HCT116 (cell line): ENCODE data around the gene LRP1B. TPM values are rescaled to one million over a fixed set of nuclear protein-coding genes. Genes with fewer than 3 reads are reported as not detected.

Experiments
- ATAC-seq: fragments of 200-7000 bp; cut with Tn5 transposase; 2 replicates; pipeline ENCODE4 v1.9.1; 2020; ENCODE audit warnings: mild to moderate bottlenecking, moderate library complexity
- BruUV-seq: library from RNA; stranded (reverse); fragments of 400-500 nt; replicated peaks from 2 replicates; lab custom pipeline; 2021; lab: Mats Ljungman, UMichigan
- CTCF ChIA-PET: fragments of 300-600 bp; sonication (Branson Sonifier 250); formaldehyde crosslinking; loops from one replicate; lab custom pipeline; 2021; ENCODE audit warnings: antibody characterized with exemption; lab: Charles Lee
- POLR2A ChIA-PET: fragments of 300-600, 350-600 bp; sonication (Branson Sonifier 250); formaldehyde crosslinking; loops from one replicate; lab custom pipeline; 2021; ENCODE audit warnings: antibody characterized with exemption; lab: Charles Lee
- RAD21 ChIA-PET, 2 experiments: fragments of 300-600 bp; sonication (Branson Sonifier 250); formaldehyde crosslinking; loops; one replicate each; lab custom pipeline; 2023; ENCODE audit warnings: low total read pairs in 2 of 2; ENCODE audit not compliant: uncharacterized antibody in 2 of 2, unreplicated experiment in 2 of 2, low non-redundant PET in 1 of 2; lab: Charles Lee
- DNase-seq: peaks from one replicate; pipeline ENCODE4 v3.0.0-alpha.2; 2010; ENCODE audit warnings: low read depth, low spot score
- H2AFZ ChIP-seq: fragments of 200-600 bp; shearing (Covaris generic), sonication (generic); 2 replicates; pipeline ENCODE4 v1.6.1; 2017; ENCODE audit warnings: low read depth, mixed run types, mixed read lengths, antibody characterized with exemption, low read length; ENCODE audit not compliant: poor library complexity, severe bottlenecking
- H3K27ac ChIP-seq: 2 replicates; pipeline ENCODE4 v1.5.1; 2012; ENCODE audit warnings: low read depth, low read length
- H3K27me3 ChIP-seq: fragments of 200-600 bp; sonication (generic); 2 replicates; pipeline ENCODE4 v1.6.1; 2016; ENCODE audit warnings: mixed run types, low read length, mixed read lengths; ENCODE audit not compliant: insufficient read depth
- H3K36me3 ChIP-seq, 2 experiments: fragments of 200-500 bp in 1 of 2; fragments of 200-600 bp in 1 of 2; sonication (Bioruptor generic) in 1 of 2; sonication (generic) in 1 of 2; 2 replicates each; pipeline versions ENCODE4 v1.5.1 to v1.6.1; 2014 to 2016; ENCODE audit warnings: low read length in 2 of 2, inconsistent platforms in 1 of 2, mixed read lengths in 1 of 2, mixed run types in 1 of 2; ENCODE audit not compliant: insufficient read depth in 2 of 2, control insufficient read depth in 1 of 2
- H3K4me1 ChIP-seq, 2 experiments: fragments of 200-600 bp in 1 of 2; sonication (generic) in 1 of 2; 2 replicates each; pipeline versions ENCODE4 v1.5.1 to v1.6.1; 2012 to 2017; ENCODE audit warnings: low read length in 2 of 2, inconsistent platforms in 1 of 2, mild to moderate bottlenecking in 1 of 2, mixed read lengths in 1 of 2, mixed run types in 1 of 2, moderate library complexity in 1 of 2; ENCODE audit not compliant: insufficient read depth in 2 of 2, control insufficient read depth in 1 of 2
- H3K4me2 ChIP-seq: fragments of 200-600 bp; sonication (generic); 2 replicates; pipeline ENCODE4 v1.6.1; 2017; ENCODE audit warnings: mixed run types, low read length, mixed read lengths
- H3K4me3 ChIP-seq, 2 experiments: fragments of 200-600 bp in 1 of 2; sonication (generic) in 1 of 2; replicated peaks in 1 of 2; 2 replicates each; pipeline ENCODE4 v1.5.1; 2011 to 2016; ENCODE audit warnings: low read length in 2 of 2, control low read depth in 1 of 2, low read depth in 1 of 2, mild to moderate bottlenecking in 1 of 2, mixed read lengths in 1 of 2, mixed run types in 1 of 2
- H3K79me2 ChIP-seq: fragments of 200-600 bp; sonication (generic); 2 replicates; pipeline ENCODE4 v1.6.1; 2017; ENCODE audit warnings: mild to moderate bottlenecking, mixed run types, low read length, moderate library complexity, mixed read lengths; ENCODE audit not compliant: insufficient read depth
- H3K9ac ChIP-seq: fragments of 200-600 bp; sonication (generic); 2 replicates; pipeline ENCODE4 v1.6.1; 2016; ENCODE audit warnings: low read length, mixed read lengths
- H3K9me2 ChIP-seq: fragments of 200-600 bp; sonication (generic), shearing (Covaris generic); 2 replicates; pipeline ENCODE4 v1.6.1; 2017; ENCODE audit warnings: mixed run types, mild to moderate bottlenecking, moderate library complexity; ENCODE audit not compliant: insufficient read depth
- H3K9me3 ChIP-seq, 2 experiments: fragments of 200-500 bp in 1 of 2; fragments of 200-600 bp in 1 of 2; sonication (Bioruptor generic) in 1 of 2; sonication (generic) in 1 of 2; 2 replicates each; pipeline ENCODE4 v1.6.1; 2014 to 2017; ENCODE audit warnings: low read length in 2 of 2, mixed read lengths in 2 of 2, inconsistent platforms in 1 of 2, low read depth in 1 of 2, mild to moderate bottlenecking in 1 of 2, mixed run types in 1 of 2, moderate library complexity in 1 of 2; ENCODE audit not compliant: control insufficient read depth in 1 of 2, insufficient read depth in 1 of 2
- H4K20me1 ChIP-seq: fragments of 200-600 bp; sonication (generic), shearing (Covaris generic); 2 replicates; pipeline ENCODE4 v1.6.1; 2017; ENCODE audit warnings: mixed run types, mild to moderate bottlenecking, moderate library complexity; ENCODE audit not compliant: insufficient read depth
- CEBPB ChIP-seq: IDR thresholded peaks from 2 replicates; pipeline ENCODE4 v1.6.1; 2012; ENCODE audit warnings: low read depth
- ELF1 ChIP-seq: IDR thresholded peaks from 2 replicates; pipeline ENCODE4 v1.6.1; 2012; ENCODE audit warnings: low read depth, borderline replicate concordance
- EZH2 ChIP-seq: fragments of 200-600 bp; sonication (generic); IDR thresholded peaks from 2 replicates; pipeline ENCODE4 v1.6.1; 2017; ENCODE audit warnings: antibody characterized with exemption, mixed run types
- EZH2phosphoT487 ChIP-seq: fragments of 200-600 bp; IDR thresholded peaks from 2 replicates; pipeline ENCODE4 v1.6.1; 2018; ENCODE audit warnings: antibody characterized with exemption, borderline replicate concordance
- FOSL1 ChIP-seq: IDR thresholded peaks from 2 replicates; pipeline ENCODE4 v1.6.1; 2012; ENCODE audit warnings: low read depth
- JUND ChIP-seq: IDR thresholded peaks from 2 replicates; pipeline ENCODE4 v1.6.1; 2012
- POLR2A ChIP-seq: IDR thresholded peaks from 2 replicates; pipeline ENCODE4 v1.7.0; 2011; ENCODE audit warnings: borderline replicate concordance; ENCODE audit not compliant: insufficient read depth, insufficient read length; ENCODE audit errors: extremely low read depth
- POLR2AphosphoS5 ChIP-seq: IDR thresholded peaks from 2 replicates; pipeline ENCODE4 v1.6.1; 2011; ENCODE audit warnings: mild to moderate bottlenecking, low read depth, low read length, moderate library complexity
- SP1 ChIP-seq: IDR thresholded peaks from 2 replicates; pipeline ENCODE4 v1.6.1; 2012; ENCODE audit warnings: low read depth
- SRF ChIP-seq: IDR thresholded peaks from 2 replicates; pipeline ENCODE4 v1.6.1; 2012; ENCODE audit warnings: low read depth
- TCF7L2 ChIP-seq: IDR thresholded peaks from 2 replicates; pipeline ENCODE4 v1.7.0; 2011; ENCODE audit warnings: borderline replicate concordance, inconsistent platforms; ENCODE audit not compliant: insufficient read depth, insufficient read length; ENCODE audit errors: extremely low read depth
- YY1 ChIP-seq: IDR thresholded peaks from 2 replicates; pipeline ENCODE4 v1.6.1; 2011; ENCODE audit warnings: low read length, low read depth, moderate library complexity, mild to moderate bottlenecking; ENCODE audit not compliant: insufficient replicate concordance; ENCODE audit errors: extremely low read depth
- ZNF274 ChIP-seq: fragments of 200-500 bp; sonication (Bioruptor generic); IDR thresholded peaks from 2 replicates; pipeline ENCODE4 v1.6.1; 2014; ENCODE audit warnings: mild to moderate bottlenecking, low read depth, low read length, inconsistent platforms
- intact Hi-C: fragments of 100-400 bp; cut with micrococcal nuclease; formaldehyde crosslinking; loops from 2 replicates; pipeline ENCODE4 v1.10.0; 2022
- total RNA-seq: library from RNA; stranded (reverse); gene quantifications from one replicate; pipeline ENCODE4 v1.2.1, GENCODE V29; 2021; ENCODE audit not compliant: unreplicated experiment
- TF ChIP-seq, protein P1 (sequence below): IDR thresholded peaks from 2 replicates; pipeline ENCODE4 v1.6.1; 2011; ENCODE audit warnings: mild to moderate bottlenecking, low read length, moderate library complexity; ENCODE audit not compliant: insufficient replicate concordance; ENCODE audit errors: extremely low read depth
- TF ChIP-seq, protein P2 (sequence below), 3 experiments: fragments of 200-600 bp in 1 of 3; sonication (generic) in 1 of 3; IDR thresholded peaks in 2 of 3; conservative IDR thresholded peaks in 1 of 3; 2 replicates each; pipeline ENCODE4 v1.5.1; 2012 to 2017; ENCODE audit warnings: low read depth in 2 of 3, low read length in 2 of 3, antibody characterized with exemption in 1 of 3, borderline replicate concordance in 1 of 3, control low read depth in 1 of 3, mild to moderate bottlenecking in 1 of 3, mixed read lengths in 1 of 3, mixed run types in 1 of 3, moderate library complexity in 1 of 3; ENCODE audit not compliant: insufficient read depth in 1 of 3
- TF ChIP-seq, protein P3 (sequence below): IDR thresholded peaks from 2 replicates; pipeline ENCODE4 v1.6.1; 2012
- TF ChIP-seq, protein P4 (sequence below): IDR thresholded peaks from 2 replicates; pipeline ENCODE4 v1.6.1; 2012

LRP1B gene
- total RNA-seq, 1 experiment from 2014 or later: 0.34 TPM

DNA sequence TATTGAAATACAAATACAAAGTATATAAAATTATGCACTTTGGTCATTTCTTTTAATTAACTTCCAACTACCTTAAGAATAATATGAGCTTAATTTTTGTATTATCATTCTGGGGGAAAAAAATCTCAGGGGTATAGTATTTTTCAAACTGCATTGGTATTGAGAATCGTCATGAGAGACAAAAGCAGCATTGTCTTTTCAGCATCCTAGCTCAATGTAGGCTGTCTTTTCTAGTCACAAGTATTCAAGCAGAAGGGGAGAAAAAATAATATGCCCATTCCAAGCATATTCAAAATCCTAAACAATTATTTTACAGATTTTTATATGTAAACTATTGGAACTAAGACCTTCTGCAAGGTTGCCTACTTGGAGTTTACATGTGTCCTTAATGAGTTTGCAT, 693.3 kb downstream of the LRP1B start:
- Histone ChIP-seq H3K9ac (no peak overlapping the region), H4K20me1 (no peaks in the 10 kb centered on the region), H3K4me1 (no peaks in the 10 kb centered on the region), H3K27me3 (no peaks in the 10 kb centered on the region), H3K4me2 (no peak overlapping the region), H2AFZ (no peak overlapping the region), H3K36me3 (no peaks in the 10 kb centered on the region), H3K27ac (no peak overlapping the region), H3K4me3 (no peak overlapping the region), H3K9me2 (no peaks in the 10 kb centered on the region), H3K9me3 (no peaks in the 10 kb centered on the region), H3K79me2 (no peaks in the 10 kb centered on the region)
- ChIA-PET CTCF (no interaction called here), RAD21 (no interaction called here), POLR2A (no interaction called here)
- intact Hi-C loops: no loop called here
- no TSS peak for BruUV-seq
- ATAC-seq (no peak), DNase-seq (no peak)
- TF ChIP-seq EZH2 (no peak), YY1 (no peak), POLR2A (no peak), EZH2phosphoT487 (no peak), SRF (no peak), ELF1 (no peak), FOSL1 (no peak), SP1 (no peak), POLR2AphosphoS5 (no peak), TCF7L2 (no peak), ZNF274 (no peak), CEBPB (no peak), JUND (no peak)
- TF ChIP-seq, protein P1, sequence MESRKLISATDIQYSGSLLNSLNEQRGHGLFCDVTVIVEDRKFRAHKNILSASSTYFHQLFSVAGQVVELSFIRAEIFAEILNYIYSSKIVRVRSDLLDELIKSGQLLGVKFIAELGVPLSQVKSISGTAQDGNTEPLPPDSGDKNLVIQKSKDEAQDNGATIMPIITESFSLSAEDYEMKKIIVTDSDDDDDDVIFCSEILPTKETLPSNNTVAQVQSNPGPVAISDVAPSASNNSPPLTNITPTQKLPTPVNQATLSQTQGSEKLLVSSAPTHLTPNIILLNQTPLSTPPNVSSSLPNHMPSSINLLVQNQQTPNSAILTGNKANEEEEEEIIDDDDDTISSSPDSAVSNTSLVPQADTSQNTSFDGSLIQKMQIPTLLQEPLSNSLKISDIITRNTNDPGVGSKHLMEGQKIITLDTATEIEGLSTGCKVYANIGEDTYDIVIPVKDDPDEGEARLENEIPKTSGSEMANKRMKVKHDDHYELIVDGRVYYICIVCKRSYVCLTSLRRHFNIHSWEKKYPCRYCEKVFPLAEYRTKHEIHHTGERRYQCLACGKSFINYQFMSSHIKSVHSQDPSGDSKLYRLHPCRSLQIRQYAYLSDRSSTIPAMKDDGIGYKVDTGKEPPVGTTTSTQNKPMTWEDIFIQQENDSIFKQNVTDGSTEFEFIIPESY: no peak
- TF ChIP-seq, protein P2, sequence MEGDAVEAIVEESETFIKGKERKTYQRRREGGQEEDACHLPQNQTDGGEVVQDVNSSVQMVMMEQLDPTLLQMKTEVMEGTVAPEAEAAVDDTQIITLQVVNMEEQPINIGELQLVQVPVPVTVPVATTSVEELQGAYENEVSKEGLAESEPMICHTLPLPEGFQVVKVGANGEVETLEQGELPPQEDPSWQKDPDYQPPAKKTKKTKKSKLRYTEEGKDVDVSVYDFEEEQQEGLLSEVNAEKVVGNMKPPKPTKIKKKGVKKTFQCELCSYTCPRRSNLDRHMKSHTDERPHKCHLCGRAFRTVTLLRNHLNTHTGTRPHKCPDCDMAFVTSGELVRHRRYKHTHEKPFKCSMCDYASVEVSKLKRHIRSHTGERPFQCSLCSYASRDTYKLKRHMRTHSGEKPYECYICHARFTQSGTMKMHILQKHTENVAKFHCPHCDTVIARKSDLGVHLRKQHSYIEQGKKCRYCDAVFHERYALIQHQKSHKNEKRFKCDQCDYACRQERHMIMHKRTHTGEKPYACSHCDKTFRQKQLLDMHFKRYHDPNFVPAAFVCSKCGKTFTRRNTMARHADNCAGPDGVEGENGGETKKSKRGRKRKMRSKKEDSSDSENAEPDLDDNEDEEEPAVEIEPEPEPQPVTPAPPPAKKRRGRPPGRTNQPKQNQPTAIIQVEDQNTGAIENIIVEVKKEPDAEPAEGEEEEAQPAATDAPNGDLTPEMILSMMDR (IDR thresholded peaks at IDR 0.05 in 2 of 3, conservative IDR thresholded peaks at IDR 0.05 in 1 of 3; ENCODE audit: borderline replicate concordance in 1 of 3, insufficient read depth in 1 of 3, low read depth in 2 of 3, low read length in 2 of 3): no peak
- TF ChIP-seq, protein P3, sequence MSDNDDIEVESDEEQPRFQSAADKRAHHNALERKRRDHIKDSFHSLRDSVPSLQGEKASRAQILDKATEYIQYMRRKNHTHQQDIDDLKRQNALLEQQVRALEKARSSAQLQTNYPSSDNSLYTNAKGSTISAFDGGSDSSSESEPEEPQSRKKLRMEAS: no peak
- TF ChIP-seq, protein P4, sequence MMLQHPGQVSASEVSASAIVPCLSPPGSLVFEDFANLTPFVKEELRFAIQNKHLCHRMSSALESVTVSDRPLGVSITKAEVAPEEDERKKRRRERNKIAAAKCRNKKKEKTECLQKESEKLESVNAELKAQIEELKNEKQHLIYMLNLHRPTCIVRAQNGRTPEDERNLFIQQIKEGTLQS: no peak
